ENCODE data around the gene PUS3. TPM values are rescaled to one million over a fixed set of nuclear protein-coding genes. Genes with fewer than 3 reads are reported as not detected.

Gene PUS3
- total RNA-seq = 31.3 TPM

- Histone ChIP-seq H3K27me3 (peaks cover 5% of the 10 kb centered on the region), H3K9me3 (no peaks in the 10 kb centered on the region), H3K4me1 (peaks cover 2 to 8% of the 10 kb centered on the region in 2 donors), H3K4me3 (peak within 1 kb of the TSS; percentile 61 to 63), H3K36me3 (peaks cover 7% of the 10 kb centered on the region in 2 donors), H3K27ac (peak within 1 kb of the TSS; percentile 66 to 83)
- peak; percentile 62 to 95 for DNase-seq (ENCODE audit: low spot score in 2 of 2)
- intact Hi-C loops (cut with DNase I) = loop anchor here (1.0 to 5.0 kb wide), 4 partner anchors 16 to 311 kb away; partner anchors contain the start of genes HYLS1 and STT3A
- no peak for TF ChIP-seq CTCF (IDR thresholded peaks at IDR 0.05)
Observed at GRCh38 chr11:125902927-125903710, at the start of gene PUS3. PUS3 (minus strand) TSS chr11:125903206; CDS start chr11:125896284, 6,922 bp downstream.

- Histone ChIP-seq H3K4me1 (no peaks in the 10 kb centered on the region), H3K27ac (no peak overlapping the region), H3K9me3 (no peaks in the 10 kb centered on the region), H3K36me3 (no peaks in the 10 kb centered on the region), H3K4me3 (no peak overlapping the region), H3K27me3 (no peaks in the 10 kb centered on the region)
- no peak for DNase-seq (ENCODE audit: low spot score in 2 of 2)
- intact Hi-C loops (cut with DNase I) = no loop called here
- no peak for TF ChIP-seq CTCF (IDR thresholded peaks at IDR 0.05)
Observed at GRCh38 chr11:125952559-125952958, 49.6 kb upstream of the PUS3 start.

- Histone ChIP-seq H3K4me1 (no peaks in the 10 kb centered on the region), H3K36me3 (no peaks in the 10 kb centered on the region), H3K9me3 (no peaks in the 10 kb centered on the region), H3K27me3 (no peaks in the 10 kb centered on the region), H3K27ac (no peak overlapping the region), H3K4me3 (no peak overlapping the region)
- no peak for TF ChIP-seq CTCF (IDR thresholded peaks at IDR 0.05)
- intact Hi-C loops (cut with DNase I) = no loop called here
- no peak for DNase-seq (ENCODE audit: low spot score in 2 of 2)
Observed at GRCh38 chr11:125951731-125952130, 48.7 kb upstream of the PUS3 start.

GRCh38 chr11:125950696-125951651 is 48.0 kb upstream of the PUS3 start:
- no peak for TF ChIP-seq CTCF (IDR thresholded peaks at IDR 0.05)
- H3K4me1 ChIP-seq = no peaks in the 10 kb centered on the region
- no peak overlapping the region for H3K4me3 ChIP-seq
- no peaks in the 10 kb centered on the region for H3K9me3 ChIP-seq
- H3K27ac ChIP-seq = no peak overlapping the region
- H3K27me3 ChIP-seq = no peaks in the 10 kb centered on the region
- no peak for DNase-seq (ENCODE audit: low spot score in 2 of 2)
- intact Hi-C loops (cut with DNase I) = no loop called here
- H3K36me3 ChIP-seq = no peaks in the 10 kb centered on the region

GRCh38 chr11:125950178-125950490 is 47.1 kb upstream of the PUS3 start:
- TF ChIP-seq CTCF (IDR thresholded peaks at IDR 0.05) = no peak
- Histone ChIP-seq H3K4me3 (no peak overlapping the region), H3K27ac (no peak overlapping the region), H3K36me3 (no peaks in the 10 kb centered on the region), H3K9me3 (no peaks in the 10 kb centered on the region), H3K4me1 (no peaks in the 10 kb centered on the region), H3K27me3 (no peaks in the 10 kb centered on the region)
- DNase-seq (ENCODE audit: low spot score in 2 of 2) = no peak
- intact Hi-C loops (cut with DNase I) = no loop called here
